GF-D8 (cell line): Measurements from ENCODE around the gene ANK3.

Source experiments
- DNase-seq: peaks from one replicate; lab custom pipeline; 2025; lab: John Stamatoyannopoulos, UW

Gene ANK3

DNA sequence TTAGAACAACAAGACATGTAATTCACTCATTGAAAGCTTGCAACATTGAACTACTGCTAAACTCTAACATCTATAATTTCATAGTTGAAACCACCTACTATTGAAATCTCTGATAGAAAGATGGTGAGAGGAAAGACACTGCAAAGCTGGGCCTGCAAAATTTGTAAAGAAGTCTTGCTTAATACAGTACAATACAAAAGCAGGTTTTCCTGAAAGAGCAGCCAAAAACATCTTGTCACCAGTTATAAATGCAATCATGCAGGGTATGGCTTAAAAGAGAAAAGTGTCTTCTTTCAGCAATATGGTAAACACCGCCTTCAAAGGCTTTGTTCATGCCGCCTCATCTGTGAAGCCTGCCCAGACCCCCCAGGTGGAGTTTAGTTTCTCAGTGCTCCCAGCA, 109.2 kb downstream of the ANK3 start:
- DNase-seq: no peak

DNA sequence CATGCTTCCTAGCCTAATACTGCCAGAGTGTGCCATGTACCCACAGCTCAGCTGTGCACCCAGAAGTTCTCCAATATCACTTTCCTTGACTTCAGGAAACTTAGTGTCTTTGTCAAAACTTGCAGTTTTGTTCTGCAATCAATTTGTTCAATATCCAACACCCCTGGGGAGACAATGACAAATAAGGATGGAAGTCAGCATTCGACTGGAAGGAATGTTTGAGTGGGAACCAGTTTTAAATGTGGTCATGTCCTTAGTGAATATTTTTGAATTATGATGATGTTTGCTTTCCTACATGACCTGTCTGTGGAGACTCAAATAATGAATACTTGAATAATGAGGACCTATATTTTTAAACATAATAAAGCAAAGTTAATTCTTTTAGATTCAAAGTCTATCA, 112.0 kb downstream of the ANK3 start:
- no peak for DNase-seq

DNA sequence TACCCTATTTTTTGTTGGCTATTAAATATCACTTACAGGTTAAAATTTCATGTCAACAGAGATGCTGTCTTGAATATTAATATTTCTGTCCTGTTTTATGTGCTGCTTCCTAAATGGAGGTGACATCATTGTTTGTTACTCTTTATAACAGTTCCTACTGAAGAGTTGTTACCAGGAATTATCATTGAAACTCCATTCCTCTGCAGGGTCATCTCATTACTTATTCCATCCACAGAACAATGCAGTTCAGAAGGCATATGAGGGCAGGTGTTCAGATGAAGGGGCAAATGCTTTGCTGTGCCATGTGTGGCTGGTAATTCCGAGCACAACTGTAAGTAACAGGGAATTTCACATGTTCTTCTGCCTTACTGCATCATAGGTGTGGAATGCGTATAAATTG, 113.4 kb downstream of the ANK3 start:
- no peak for DNase-seq

DNA sequence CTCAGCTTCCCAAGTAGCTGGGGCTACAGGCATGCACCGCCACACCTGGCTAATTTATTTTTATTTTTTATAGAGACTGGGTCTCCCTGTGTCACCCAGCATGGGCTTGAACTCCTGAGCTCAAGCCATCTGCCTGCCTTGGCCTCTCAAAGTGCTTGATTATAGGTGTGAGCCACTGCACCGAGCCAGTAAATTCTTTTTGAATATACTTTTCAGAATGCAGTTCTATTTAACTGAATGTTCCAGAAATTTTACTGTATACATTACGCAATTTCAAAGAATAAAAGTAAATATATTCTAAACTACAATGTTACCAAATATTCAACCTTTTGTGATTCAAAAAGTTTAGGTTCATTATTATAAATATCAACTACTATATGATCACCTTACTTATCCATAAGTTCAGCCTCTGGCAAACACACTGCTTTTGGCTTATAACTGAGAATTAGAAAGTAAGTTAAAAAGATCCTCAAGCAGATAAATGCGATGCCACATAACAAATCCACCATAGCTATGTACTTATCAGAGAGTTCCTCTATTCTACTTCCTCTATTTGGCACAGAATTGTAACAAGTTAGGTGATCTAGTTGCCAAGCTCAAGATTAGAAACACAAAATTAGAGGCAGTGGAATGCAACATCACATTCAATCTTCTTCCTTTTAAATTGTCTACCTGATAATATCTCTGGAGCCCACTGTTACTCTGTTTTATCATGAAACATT, 118.2 kb downstream of the ANK3 start:
- DNase-seq: peak; percentile 27

DNA sequence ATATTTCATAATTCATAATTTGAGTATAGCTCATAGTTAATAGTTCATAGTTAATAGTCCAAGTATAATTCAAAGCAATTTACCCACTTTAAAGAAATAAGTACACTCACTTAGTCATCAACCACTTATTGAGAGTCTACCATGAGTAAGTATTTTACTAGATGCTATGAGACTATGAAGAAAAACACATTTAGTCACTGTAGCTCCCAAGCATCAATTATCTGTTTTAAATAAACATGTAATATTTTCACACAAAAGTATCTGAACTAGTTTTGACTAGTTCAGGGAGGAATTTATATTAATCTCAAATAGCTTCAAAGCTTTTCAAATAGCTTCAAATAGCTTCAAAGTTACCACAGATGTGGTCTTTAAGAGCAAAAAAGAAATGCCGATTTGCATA, 119.2 kb downstream of the ANK3 start:
- no peak for DNase-seq

DNA sequence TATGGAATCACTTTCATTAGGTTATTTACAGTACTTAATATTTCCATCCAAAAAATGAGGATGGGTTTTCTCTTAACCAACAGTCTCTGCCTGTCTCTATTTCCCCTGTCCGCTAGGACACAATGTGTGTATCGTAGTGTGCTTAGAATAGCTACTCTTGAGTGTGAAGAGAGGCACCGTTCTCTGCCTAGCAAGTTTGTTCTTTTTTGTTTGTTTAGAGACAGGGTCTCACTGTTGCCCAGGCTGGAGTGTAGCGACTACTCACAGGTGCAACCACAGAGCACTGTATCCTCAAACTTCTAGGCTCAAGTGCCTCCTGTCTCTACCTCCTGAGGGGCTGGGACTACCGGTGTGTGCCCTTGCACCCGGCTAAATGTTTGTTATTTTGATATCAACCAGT, 121.9 kb downstream of the ANK3 start:
- DNase-seq: no peak

DNA sequence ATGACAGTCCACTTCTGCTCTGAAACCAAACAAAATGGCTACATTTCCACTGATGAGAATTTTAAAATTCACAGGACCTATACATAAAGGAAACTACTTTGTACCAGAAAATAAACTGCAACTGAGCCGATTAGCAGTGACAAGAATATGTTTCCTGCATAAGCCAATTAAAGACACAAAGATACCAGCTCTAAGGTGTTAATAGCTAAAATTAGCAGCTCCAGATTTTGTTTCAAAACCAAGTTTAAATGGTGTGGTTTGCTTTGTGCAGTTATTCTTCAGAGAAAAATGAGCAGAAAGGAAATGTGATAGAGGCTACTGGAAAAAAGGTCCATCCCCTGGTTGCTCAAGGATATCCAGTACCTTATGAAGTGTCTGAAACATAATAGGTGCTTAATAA, 123.2 kb downstream of the ANK3 start:
- no peak for DNase-seq

DNA sequence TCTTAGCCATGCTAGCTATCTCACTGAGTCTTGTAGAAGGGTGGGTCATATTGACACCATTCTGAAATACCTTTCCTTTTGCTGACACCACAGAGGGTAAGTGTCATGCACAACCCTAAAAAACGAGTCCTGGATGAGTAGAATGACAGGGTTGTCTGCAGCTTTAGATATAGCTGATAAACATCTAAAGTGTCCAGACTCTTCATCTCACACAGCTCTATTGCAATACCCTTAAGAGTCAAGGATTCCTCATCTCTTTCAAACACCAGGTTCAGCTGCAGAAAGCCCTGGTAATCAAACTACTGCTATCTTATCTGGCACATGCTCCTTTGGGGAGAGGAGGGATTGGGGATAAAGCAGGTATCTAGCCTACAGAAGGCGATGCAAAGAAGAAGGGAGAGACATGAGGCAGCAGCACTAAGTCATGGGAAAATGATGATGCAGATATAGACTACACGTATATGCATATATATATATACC, 127.0 kb downstream of the ANK3 start:
- DNase-seq: no peak

DNA sequence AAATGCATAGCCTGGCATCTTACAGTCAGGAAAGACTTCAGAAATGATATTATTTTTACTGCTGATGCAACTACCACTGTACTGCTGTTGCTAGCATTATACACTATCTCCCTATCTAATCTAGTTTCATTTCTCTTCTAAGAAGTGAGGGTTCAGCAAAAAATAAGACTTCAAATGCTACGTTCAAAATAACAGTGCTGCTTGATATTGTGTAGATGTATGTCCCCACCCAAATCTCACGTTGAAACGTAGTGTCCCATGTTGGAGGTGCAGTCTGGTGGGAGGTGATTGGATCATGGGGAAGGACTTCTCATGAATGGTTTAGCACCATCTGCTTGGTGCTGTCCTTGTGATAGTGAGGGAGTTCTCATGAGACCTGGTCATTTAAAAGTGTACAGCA, 129.4 kb downstream of the ANK3 start:
- DNase-seq: no peak

DNA sequence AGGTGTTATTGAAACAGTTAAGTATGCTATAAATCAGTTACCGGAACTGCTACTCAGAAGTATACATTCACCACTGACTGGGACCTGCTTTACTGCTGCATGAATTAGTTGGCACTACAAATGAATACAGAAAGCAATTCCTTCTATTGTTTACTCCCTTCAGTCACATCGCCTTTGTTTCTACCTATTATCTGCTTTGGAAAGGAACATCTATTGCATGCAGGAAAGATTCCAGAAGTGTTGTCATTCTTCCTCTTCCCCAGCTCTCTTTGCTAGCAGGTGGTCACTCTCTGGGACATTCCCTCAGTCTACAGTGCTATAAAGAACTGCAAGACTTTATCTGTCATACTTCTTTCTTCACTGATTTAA, 131.3 kb downstream of the ANK3 start:
- no peak for DNase-seq

DNA sequence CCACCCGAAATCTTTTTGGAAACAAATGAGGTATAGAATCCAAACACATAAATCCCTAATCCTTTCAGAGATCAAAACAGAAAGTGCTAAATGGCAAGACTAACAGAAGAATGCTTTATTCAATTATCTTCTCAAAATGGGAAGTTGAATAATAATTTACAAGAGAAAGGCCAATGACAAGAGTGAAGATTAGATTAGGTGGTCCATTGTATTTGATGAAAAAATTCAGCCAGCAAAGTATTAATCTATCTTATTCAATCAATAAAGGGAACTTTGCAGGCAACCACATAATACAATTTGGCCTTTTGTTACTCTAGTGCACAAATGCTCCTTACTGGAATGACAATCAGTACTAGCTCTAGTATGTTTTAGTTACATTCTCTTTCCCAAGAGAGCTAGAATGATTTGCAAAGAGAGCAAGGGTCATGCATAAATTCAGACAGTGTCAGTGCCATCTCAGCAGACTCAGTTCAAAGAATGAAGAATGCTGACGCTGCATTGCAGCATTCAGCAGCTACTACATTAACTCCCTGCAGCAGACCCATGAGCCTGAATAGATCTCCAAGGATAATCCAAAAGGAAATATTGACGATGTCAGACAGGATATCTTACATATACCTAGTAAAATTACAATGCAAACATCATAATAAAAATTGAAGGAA, 131.8 kb downstream of the ANK3 start:
- no peak for DNase-seq

DNA sequence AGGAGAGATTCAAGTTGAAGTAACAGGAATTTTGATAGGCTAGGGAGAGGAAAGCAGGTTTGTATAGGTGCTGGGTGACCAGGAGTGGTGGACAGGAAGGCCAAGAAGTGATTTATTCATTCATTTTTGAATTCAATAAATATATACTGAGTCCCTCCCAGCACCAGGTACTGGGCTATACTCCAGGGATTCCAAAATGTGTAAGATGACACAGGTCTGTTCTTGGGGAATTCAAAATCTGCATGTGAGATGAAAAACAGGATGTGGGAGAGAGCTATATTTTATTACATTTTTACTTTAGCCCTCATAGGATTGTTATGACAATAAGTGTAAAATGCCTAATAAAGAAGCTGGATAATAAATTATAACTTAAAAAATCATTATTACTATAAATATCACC, 134.9 kb downstream of the ANK3 start:
- no peak for DNase-seq

DNA sequence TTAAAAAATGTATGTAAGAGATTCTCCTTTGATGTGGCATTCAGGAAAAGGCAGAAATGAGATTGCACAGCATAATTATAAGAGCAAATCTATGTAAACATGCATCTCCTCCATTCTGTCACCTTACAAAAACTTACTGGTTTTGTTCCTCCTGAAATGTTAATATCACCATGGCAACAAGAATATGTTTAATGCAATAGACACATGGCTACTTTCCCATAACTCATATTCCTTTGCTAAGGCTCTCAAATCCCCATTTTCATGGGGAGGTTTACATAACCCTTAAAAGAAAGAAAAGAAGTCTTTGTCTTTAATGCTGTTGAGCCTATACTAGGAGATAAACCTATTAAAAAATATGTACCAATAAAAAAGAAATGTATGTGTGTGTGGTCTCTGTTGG, 136.2 kb downstream of the ANK3 start:
- no peak for DNase-seq

DNA sequence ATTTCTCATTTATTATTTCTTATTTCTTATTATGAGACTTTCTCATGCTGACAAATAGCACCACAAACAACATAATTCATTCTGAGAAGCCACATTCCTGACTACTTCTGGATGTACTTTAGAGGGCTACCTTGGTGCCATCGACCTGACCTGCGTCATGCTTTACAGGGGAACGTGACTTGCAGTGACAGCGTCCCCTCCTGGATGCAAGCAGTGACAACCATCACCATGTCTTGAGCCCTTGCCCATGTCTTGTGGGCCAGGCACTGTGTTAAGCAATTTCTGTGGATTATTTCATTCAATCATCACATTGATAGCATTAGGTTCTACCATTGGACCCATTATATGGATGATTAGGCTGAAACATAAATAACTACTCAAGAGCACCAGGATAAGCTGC, 137.0 kb downstream of the ANK3 start:
- DNase-seq: no peak

DNA sequence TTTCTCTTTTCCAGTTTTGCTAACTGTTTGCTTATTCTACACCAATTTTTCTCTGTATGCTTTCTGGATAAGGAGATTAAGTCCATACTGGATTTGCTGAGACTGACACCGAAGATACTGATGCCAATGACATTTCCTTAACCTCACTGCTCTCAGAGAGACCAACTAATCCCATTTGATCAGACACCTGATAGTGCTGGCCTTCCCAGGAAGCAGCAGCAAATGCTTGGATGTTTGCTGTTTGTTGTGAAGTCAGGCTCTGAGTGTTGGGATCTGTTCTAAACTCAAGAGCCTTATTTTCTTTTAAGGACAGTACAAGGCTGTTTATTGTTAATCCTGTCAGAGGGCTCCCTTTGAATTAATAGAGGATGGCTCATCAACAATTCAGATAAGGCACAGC, 143.3 kb downstream of the ANK3 start:
- DNase-seq: no peak

DNA sequence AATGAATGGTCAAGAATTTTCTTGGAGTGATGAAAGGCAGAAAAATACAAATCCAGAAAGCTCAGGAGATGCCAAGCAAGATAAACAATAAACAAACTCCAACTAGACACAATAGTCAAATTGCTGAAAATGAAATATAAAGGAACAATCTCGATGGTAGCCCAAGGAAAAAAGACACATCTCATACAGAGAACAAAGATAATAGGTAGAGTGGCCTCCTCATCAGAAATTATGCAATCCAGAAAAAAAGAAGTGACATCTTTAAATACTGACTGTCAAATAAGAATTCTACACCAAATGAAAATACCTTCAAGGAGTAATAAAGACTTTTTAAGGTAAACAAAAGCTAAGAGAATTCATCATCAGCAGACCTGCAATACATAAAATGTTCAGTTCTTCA, 150.4 kb downstream of the ANK3 start:
- DNase-seq: no peak

DNA sequence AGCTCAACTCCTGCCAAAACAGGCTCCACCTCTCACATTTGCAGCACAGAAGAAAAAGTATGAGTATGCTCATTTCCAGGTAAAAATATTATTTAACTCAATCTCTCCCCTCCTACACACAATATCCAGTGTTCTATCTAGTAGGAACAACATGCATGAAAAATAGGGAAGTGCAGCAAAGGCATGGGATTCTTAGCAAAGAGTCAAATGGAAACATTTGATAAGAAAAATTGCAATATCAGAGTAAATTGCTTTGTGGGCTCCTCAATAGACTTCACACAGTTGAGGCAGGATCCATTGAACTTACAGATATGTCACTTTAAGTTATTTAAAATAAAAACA, 150.9 kb downstream of the ANK3 start:
- DNase-seq: no peak

DNA sequence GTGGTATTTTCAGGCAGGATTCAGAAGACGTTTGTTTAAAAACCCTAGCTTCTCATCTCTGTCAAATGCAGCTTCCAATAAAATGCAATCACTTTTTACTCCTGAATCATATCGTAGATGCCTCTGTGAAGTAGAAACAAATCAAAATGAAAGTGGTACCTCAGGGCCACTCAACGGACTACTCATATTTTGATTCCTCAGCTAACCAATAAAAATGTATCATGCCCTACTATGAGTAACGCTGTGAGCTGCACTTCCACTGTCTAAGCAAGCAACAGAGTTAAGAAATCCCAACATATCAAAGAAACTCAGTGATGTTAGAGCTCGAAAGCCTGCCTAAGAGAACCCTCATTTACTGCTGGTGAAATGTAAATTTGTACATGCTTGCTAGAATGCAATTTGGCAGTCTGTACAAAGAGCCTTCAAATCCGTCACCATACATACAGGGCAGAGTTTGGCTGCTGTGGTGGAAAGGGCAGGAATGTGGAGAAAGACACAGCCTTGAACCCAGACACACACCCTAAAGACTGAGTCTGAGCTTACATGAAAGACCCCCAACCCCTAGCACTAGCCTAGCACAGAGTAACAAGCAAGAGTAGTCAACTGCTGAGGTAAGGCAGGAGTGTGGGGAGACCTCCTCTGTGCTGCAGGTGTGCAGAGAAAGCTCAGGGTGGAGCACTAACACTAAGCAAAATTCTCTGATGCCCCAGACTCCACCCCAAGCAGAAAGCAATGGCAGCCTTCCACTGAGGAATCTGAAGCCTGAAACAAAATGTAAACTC, 151.5 kb downstream of the ANK3 start:
- no peak for DNase-seq

DNA sequence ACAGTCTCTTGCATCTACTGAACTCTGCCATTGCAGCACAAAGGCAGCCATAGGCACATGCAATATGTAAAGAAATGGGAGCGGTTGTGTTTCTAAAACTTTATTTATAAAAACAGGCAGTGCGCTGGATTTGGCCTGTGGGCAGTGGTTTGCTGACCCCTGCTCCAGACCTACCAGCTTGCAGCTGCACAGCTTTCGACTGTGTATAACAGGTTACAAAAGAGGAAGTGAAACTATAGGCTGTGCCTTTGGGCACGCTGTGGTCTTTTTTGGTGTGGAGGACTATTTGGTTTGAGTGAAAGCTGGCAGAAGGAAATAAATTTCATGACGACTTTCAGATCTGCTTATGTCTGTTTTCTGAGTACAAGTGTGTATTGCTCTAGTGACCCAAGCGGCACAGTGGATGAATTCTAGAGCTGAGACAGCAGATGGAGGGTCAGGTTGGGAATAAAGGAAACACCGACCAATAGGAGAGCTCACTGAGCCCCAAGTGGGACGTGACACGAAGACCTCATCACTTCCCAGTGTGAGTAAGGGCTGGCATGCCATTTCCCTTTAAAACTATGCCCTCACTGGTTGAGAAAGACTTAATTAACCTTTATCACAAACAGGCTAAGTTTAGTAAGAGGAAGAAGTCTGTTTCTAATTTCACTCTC, 152.7 kb downstream of the ANK3 start:
- DNase-seq: peak; percentile 26

DNA sequence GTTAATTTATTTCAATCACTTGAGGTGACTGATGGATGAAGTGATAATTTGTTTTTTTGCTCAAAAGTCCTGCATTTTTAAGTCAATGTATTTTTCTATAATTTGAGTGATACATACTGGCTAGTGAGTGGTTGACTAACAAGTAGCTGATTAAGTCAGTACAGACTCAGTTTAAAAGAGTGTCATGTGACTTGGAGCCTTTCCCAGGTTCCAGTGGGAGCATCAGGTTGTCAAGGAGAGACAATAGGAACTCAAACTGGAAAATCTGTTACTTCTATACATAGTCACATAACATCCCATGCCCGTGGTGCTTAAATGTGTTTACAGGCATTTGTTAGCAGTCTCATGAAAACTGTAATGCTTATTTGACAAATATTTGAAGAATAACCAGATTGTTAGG, 154.7 kb downstream of the ANK3 start:
- DNase-seq: no peak

DNA sequence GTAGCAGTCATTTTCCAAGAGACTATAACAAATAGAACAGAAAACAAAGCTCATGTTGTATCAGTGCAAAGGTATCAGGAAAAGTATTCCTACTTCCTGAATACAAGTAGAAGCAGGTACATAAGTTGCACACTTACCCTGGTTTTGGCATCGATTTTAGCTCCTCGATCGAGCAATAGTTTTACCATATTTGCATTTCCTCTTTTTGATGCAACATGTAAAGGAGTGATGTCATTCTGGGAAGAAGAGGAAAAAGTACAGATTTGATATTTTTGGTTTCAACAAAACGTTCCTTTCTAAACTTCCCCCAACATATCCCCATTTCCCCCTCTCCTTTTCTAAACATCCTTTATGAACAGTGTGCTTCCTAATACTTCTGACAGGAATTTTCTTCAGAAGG, 155.1 kb downstream of the ANK3 start:
- no peak for DNase-seq

DNA sequence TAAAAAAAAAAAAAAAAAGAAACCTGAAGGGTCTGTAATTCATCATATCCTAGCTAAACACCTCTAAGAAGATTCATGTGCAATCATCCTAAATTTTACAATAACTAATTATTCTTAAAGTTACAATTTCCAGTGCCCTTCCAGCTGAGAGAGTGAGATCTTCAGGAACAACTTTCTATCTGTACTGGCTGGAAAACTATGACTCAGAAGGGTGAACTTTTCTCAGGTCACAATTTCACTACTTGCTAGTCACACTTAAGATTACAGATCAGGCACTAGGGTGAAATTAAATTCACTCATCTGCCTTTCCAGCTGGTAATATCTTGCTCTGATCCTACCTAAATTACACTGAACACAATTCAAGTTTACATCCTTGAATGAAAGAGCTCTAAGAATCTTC, 158.8 kb downstream of the ANK3 start:
- no peak for DNase-seq
